Fibroblast of the aortic adventitia (primary cell): ENCODE measurements around the gene RPIA. TPM values are rescaled to one million over a fixed set of nuclear protein-coding genes. Genes with fewer than 3 reads are reported as not detected.
"Not testable (repeated sequence)": the region's sequence is repeated elsewhere in the genome, so short reads cannot be mapped to it uniquely, and the experiment has no call there.

Experiments used
- DNase-seq: peaks from one replicate; pipeline ENCODE4 v3.0.0-alpha.2; 2010; ENCODE audit warnings: low read depth
- H3K4me3 ChIP-seq: 2 replicates; pipeline ENCODE4 v1.5.1; 2011; ENCODE audit warnings: low read depth, mild to moderate bottlenecking, control low read depth, low read length, moderate library complexity
- total RNA-seq: library from RNA; depleted of rRNA; stranded (reverse); fragments of >200 nt; gene quantifications from 2 replicates; pipeline ENCODE4 v1.2.3, GENCODE V29; 2012; ENCODE audit warnings: low replicate concordance
- TF ChIP-seq, protein P1 (sequence below): IDR thresholded peaks from 2 replicates; pipeline ENCODE4 v1.5.1; 2011; ENCODE audit warnings: mild to moderate bottlenecking, low read length, control low read depth, inconsistent platforms; ENCODE audit not compliant: insufficient read depth

The RPIA gene
- total RNA-seq, 1 donor = 7.6 TPM

DNA sequence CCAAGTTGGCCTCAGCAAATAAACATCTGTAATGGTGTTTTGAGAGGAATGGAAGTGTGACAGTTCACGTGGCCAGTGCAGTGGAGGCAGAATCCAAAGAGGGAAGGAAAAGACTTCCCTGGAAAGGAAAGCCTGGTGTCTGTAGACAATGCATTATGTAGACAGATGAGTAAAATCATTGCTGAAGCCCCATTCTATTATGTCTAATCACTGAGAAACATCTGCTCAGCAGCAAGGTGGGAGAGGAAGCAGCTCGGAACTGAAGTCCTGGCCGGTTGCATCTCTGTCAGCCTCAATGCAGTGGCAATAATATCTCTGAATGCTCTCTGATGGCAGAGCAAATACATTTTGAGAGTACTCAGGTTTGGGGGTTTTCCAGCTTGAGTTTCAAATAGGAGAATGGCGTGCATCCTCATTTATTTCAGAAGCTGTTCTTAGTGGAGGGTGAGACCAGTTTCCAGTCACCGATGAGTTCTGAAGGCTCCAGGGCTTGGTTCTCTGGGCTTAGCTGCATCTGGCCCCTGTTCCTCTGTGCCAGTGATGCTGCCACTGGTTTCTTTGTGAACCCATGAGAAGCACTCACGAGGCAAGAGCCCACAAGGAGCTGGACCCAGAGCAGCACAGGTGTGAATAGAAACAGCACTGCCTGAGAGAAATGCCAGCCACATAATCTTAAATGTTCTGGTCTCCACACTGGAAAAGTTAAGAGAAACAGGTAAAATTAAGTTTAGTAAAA is 63.3 kb downstream of the RPIA start:
- TF ChIP-seq, protein P1, sequence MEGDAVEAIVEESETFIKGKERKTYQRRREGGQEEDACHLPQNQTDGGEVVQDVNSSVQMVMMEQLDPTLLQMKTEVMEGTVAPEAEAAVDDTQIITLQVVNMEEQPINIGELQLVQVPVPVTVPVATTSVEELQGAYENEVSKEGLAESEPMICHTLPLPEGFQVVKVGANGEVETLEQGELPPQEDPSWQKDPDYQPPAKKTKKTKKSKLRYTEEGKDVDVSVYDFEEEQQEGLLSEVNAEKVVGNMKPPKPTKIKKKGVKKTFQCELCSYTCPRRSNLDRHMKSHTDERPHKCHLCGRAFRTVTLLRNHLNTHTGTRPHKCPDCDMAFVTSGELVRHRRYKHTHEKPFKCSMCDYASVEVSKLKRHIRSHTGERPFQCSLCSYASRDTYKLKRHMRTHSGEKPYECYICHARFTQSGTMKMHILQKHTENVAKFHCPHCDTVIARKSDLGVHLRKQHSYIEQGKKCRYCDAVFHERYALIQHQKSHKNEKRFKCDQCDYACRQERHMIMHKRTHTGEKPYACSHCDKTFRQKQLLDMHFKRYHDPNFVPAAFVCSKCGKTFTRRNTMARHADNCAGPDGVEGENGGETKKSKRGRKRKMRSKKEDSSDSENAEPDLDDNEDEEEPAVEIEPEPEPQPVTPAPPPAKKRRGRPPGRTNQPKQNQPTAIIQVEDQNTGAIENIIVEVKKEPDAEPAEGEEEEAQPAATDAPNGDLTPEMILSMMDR = no peak
- DNase-seq = no peak
- H3K4me3 ChIP-seq = no peak overlapping the region

GRCh38 chr2:88755836-88756235 is 64.4 kb downstream of the RPIA start:
- DNase-seq = no peak
- no peak overlapping the region for H3K4me3 ChIP-seq
- TF ChIP-seq, protein P1 = no peak

DNA sequence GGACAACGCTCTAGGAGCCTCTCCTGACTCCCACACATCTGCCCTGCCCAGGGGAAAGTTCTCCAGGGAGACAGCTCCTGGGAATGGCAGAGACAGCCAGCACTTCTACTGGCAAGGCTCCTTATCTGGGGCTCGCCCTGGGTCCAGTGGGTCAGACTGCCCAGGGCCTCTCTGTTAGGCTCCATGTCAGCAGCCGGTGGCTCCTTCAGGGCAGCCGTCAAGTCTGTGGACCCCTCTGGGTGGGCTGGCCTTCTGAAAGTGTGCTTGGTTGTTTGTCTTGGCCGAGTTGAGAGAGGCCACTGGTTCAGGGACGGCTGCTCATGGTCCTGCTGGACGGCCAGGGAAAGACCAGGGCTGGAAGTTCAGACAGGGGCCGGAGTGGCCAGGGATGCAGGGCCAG is 65.6 kb downstream of the RPIA start:
- no peak for DNase-seq
- TF ChIP-seq, protein P1 = no peak
- no peak overlapping the region for H3K4me3 ChIP-seq

DNA sequence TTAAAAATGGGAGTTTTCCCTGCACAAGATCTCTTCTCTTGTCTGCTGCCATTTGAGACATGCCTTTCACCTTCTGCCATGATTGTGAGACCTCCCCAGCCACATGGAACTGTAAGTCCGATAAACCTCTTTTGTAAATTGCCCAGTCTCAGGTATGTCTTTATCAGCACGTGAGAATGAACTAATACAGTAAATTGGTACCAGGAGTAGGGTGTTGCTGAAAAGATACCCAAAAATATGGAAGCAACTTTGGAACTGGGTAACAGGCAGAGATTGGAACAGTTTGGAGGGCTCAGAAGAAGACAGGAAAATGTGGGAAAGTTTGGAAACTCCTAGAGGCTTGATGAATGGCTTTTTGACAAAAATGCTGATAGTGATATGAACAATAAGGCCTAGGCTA is 67.2 kb downstream of the RPIA start:
- not testable (repeated sequence) for H3K4me3 ChIP-seq, DNase-seq

DNA sequence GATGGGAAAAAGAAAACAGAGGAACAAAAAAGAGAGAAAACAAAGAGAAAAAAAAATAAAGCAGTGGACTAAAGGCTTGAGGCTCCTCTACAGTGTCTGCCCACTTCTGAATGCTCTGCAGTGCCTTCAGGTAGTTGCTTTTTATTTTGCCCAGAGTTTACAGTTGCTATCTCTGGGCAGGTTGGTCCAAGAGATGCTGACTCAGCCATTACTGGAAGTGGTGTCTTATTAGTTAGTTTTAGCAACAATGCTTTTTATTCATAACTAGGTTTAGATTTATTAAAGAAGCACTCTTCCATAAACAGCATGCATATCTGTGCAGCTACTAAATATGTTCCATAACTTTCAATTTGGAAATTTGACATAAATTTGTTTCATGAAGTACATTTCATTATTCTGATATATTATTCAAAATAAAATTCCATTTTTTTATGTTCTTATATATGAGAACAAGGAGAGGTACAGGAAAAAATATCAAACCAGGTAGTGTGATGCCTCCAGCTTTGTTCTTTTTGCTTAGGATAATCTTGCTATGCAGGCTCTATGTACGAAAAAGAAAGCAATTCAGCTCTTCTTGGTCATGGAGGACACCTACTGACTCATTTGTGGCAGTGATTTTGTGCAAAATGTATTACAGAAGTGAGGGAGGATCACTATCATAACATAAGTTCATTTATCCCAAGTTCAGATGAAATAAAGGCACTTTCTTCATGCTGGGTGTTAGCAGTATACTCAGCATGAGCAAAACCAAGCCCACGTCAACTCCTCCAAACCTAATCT is 69.5 kb downstream of the RPIA start:
- TF ChIP-seq, protein P1 = no peak
- DNase-seq = no peak
- no peak overlapping the region for H3K4me3 ChIP-seq

DNA sequence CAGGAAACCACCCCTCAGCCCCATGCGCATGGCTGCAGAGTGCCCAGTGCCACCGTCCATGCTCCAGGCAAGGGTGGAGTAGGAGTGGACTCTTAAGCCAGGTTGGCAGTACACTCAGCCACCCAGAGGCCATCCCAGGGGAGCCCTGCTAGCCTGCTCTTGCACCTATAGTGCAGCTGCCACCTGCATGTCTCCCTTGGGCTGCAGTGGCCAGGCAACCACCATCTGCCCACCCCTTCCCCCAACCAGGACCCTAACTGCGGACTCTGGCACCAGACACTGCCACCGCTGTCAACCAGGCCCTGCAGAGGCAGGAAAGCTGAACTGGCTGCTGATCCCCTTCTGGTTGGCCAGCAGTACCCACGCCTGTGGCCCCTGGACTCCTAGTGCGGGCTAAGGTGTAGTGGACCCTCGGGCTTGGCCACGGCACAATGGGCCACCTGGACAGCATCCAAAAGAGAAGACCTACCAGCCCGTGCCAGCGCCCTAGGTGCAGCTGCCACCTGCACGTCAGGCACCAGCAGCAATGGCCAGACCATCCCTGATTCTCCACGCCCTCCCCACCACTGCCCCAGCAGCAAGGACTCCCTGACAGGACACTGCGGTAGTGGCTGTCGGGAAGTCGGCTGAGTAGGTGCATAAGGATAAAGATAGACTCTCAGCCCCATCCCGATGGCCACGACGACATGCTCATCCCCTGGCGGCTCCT is 72.8 kb downstream of the RPIA start:
- TF ChIP-seq, protein P1 = no peak
- no peak overlapping the region for H3K4me3 ChIP-seq
- DNase-seq = no peak

GRCh38 chr2:88764850-88765153 is 73.3 kb downstream of the RPIA start:
- no peak overlapping the region for H3K4me3 ChIP-seq
- TF ChIP-seq, protein P1 = no peak
- no peak for DNase-seq
